ENCODE data around the gene BCAS3.
A peak's percentile ranks its signal among the peaks of the same experiment; 100 is the strongest.

BCAS3 gene

GRCh38 chr17:61260071-61260797 lies 582.6 kb downstream of the BCAS3 start:
- peak; percentile 57 to 71 for DNase-seq (ENCODE audit: low read depth in 2 of 2)
- TF ChIP-seq CTCF (IDR thresholded peaks at IDR 0.05; ENCODE audit: low read depth, low read length), result no peak
- no peak overlapping the region for H3K4me3 ChIP-seq (replicated peaks in 1 of 2; ENCODE audit: low read depth in 2 of 2, low read length in 2 of 2)

- no peak for TF ChIP-seq CTCF (IDR thresholded peaks at IDR 0.05; ENCODE audit: low read depth, low read length)
- H3K4me3 ChIP-seq (replicated peaks in 1 of 2; ENCODE audit: low read depth in 2 of 2, low read length in 2 of 2), result no peak overlapping the region
- peak in 1 of 2 donors; percentile 19 for DNase-seq (ENCODE audit: low read depth in 2 of 2)
These were observed 583.5 kb downstream of the BCAS3 start for GRCh38 chr17:61261001-61261637.

DNA sequence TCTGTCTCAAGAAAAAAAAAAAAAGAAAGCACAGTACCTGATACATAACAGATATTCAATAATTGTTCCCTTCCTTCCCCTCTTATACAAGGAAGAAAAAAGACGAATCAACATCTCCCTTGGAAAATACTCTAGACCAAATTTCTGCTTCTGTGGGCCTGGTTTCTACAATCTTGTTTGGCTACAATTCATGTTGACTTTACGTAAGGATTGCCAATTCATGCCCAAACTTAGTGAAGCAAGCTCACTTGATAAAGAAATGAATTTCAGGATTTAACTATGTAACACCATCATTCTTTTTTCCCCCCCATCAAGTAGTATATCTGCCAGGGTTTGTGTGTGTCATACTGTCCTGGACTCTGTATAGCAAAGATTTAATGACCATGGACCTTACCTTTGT lies 587.7 kb downstream of the BCAS3 start:
- peak in 1 of 2 donors; percentile 42 for DNase-seq (ENCODE audit: low read depth in 2 of 2)
- no peak overlapping the region for H3K4me3 ChIP-seq (replicated peaks in 1 of 2; ENCODE audit: low read depth in 2 of 2, low read length in 2 of 2)
- no peak for TF ChIP-seq CTCF (IDR thresholded peaks at IDR 0.05; ENCODE audit: low read depth, low read length)

DNA sequence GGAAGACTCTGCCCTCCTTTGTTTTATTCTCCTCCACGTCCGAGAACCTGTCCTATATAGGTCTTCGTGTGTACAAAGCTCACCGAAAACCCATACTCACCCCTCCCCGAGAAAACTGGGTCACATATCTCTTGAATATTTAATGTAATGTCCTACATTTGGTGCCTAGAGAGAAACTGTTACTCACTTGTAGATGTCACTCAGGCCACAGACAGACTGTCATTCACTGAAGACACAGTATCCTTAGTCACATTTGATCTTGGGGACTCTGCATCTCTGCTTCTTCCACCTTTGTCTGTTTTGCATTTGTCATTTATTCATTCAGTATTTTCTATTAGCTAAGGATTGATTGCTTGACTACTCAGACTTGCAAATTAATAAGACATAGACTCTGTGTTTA lies 590.2 kb downstream of the BCAS3 start:
- DNase-seq (ENCODE audit: low read depth in 2 of 2), result no peak
- TF ChIP-seq CTCF (IDR thresholded peaks at IDR 0.05; ENCODE audit: low read depth, low read length), result no peak
- no peak overlapping the region for H3K4me3 ChIP-seq (replicated peaks in 1 of 2; ENCODE audit: low read depth in 2 of 2, low read length in 2 of 2)

DNA sequence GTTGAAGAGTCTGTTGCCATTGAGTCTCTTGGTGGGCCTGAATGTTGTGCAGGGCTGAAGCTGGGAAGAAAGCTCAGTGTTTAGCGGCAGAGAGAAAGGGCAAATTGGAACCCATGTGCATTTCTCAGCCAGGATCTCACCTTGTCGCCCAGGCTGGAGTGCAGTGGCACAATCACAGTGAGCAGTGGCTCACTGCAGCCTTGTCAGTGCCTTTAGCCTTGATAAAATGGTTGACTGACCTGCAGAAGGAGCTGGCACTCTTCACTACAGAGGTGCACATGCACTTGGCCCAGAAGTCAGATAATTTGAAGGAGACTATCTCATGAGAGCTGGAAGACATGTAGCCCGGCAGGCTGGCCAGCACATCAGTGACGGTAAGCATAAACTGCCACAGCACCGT lies 597.7 kb downstream of the BCAS3 start:
- TF ChIP-seq CTCF (IDR thresholded peaks at IDR 0.05; ENCODE audit: low read depth, low read length), result no peak
- H3K4me3 ChIP-seq (replicated peaks in 1 of 2; ENCODE audit: low read depth in 2 of 2, low read length in 2 of 2), result no peak overlapping the region
- DNase-seq (ENCODE audit: low read depth in 2 of 2), result no peak

DNA sequence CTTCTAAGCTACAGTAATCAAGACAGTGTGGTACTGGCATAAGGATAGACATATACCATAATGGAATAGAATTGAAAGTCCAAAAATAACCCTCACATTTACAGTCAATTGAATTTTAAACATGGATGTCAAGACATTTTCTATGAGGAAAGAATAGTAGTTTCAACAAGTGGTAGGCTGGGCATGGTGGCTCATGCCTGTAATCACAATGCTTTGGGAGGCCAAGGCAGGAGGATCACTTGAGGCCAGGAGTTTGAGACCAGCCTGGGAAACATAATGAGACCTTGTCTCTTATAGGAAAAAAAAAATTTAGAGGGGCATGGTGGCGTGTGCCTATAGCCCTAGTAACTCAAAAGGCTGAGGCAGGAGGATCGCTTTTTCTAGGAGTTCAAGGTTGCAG lies 599.2 kb downstream of the BCAS3 start:
- no peak overlapping the region for H3K4me3 ChIP-seq (replicated peaks in 1 of 2; ENCODE audit: low read depth in 2 of 2, low read length in 2 of 2)
- TF ChIP-seq CTCF (IDR thresholded peaks at IDR 0.05; ENCODE audit: low read depth, low read length), result no peak
- no peak for DNase-seq (ENCODE audit: low read depth in 2 of 2)
